Liver (tissue), 9 donors: ENCODE results near the gene PRDM10. TPM values are rescaled to one million over a fixed set of nuclear protein-coding genes. Genes with fewer than 3 reads are reported as not detected.

ENCODE experiments used
- DNase-seq: peaks from one replicate; pipeline ENCODE4 v3.0.0-alpha.2; 2017; ENCODE audit warnings: low spot score
- H3K27ac ChIP-seq, 2 donors: one replicate each; pipeline ENCODE4 v1.7.0; 2013; ENCODE audit warnings: inconsistent platforms in 2 of 2, low read length in 2 of 2, control low read depth in 1 of 2, low read depth in 1 of 2, mild to moderate bottlenecking in 1 of 2
- H3K27me3 ChIP-seq, 4 donors: one replicate each; pipeline versions ENCODE4 v1.6.1 to v1.7.0; 2013; ENCODE audit warnings: low read length in 3 of 4, inconsistent platforms in 1 of 4, mild to moderate bottlenecking in 1 of 4, moderate library complexity in 1 of 4; ENCODE audit not compliant: control insufficient read depth in 4 of 4, insufficient read depth in 4 of 4
- H3K36me3 ChIP-seq, 4 donors: one replicate each; pipeline versions ENCODE4 v1.6.1 to v1.7.0; 2013; ENCODE audit warnings: low read length in 3 of 4, mild to moderate bottlenecking in 3 of 4, low read depth in 1 of 4, moderate library complexity in 1 of 4; ENCODE audit not compliant: control insufficient read depth in 4 of 4, insufficient read depth in 3 of 4
- H3K4me1 ChIP-seq, 4 donors: one replicate each; pipeline versions ENCODE4 v1.6.1 to v1.7.0; 2013; ENCODE audit warnings: low read length in 3 of 4, mild to moderate bottlenecking in 3 of 4, moderate library complexity in 1 of 4; ENCODE audit not compliant: control insufficient read depth in 4 of 4, insufficient read depth in 4 of 4
- H3K4me3 ChIP-seq, 3 donors: one replicate each; pipeline versions ENCODE4 v1.6.1 to v1.7.0; 2013; ENCODE audit warnings: low read length in 3 of 3, control low read depth in 1 of 3, low read depth in 1 of 3, mild to moderate bottlenecking in 1 of 3
- H3K9ac ChIP-seq, 2 donors: one replicate each; pipeline ENCODE4 v1.7.0; 2013; ENCODE audit warnings: low read length in 2 of 2, mild to moderate bottlenecking in 2 of 2, moderate library complexity in 2 of 2, control low read depth in 1 of 2, low read depth in 1 of 2
- H3K9me3 ChIP-seq, 4 donors: one replicate each; pipeline versions ENCODE4 v1.6.1 to v1.7.0; 2013; ENCODE audit warnings: low read length in 3 of 4; ENCODE audit not compliant: control insufficient read depth in 4 of 4
- EGR1 ChIP-seq, 2 donors: IDR thresholded peaks; 2 replicates each; pipeline ENCODE4 v1.6.1; 2016 to 2018; ENCODE audit warnings: antibody characterized with exemption in 2 of 2, low read depth in 2 of 2
- FOXA1 ChIP-seq: IDR thresholded peaks from 2 replicates; pipeline ENCODE4 v1.6.1; 2016; ENCODE audit warnings: antibody characterized with exemption
- FOXA2 ChIP-seq: IDR thresholded peaks from 2 replicates; pipeline ENCODE4 v1.6.1; 2016; ENCODE audit warnings: antibody characterized with exemption
- GABPA ChIP-seq, 2 donors: IDR thresholded peaks in 1 of 2; conservative IDR thresholded peaks in 1 of 2; 2 replicates each; pipeline ENCODE4 v1.6.1; 2016; ENCODE audit warnings: antibody characterized with exemption in 2 of 2, mild to moderate bottlenecking in 1 of 2, moderate library complexity in 1 of 2
- HNF4A ChIP-seq, 2 donors: conservative IDR thresholded peaks; 2 replicates each; pipeline ENCODE4 v1.6.1; 2016; ENCODE audit warnings: antibody characterized with exemption in 2 of 2, mild to moderate bottlenecking in 2 of 2
- HNF4G ChIP-seq: IDR thresholded peaks from 2 replicates; pipeline ENCODE4 v1.6.1; 2016; ENCODE audit warnings: antibody characterized with exemption
- JUND ChIP-seq, 2 donors: IDR thresholded peaks; 2 replicates each; pipeline ENCODE4 v1.6.1; 2016; ENCODE audit warnings: antibody characterized with exemption in 2 of 2
- NR2F2 ChIP-seq: IDR thresholded peaks from 2 replicates; pipeline ENCODE4 v1.6.1; 2016; ENCODE audit warnings: antibody characterized with exemption
- SP1 ChIP-seq: IDR thresholded peaks from 2 replicates; pipeline ENCODE4 v1.6.1; 2018; ENCODE audit warnings: antibody characterized with exemption, mild to moderate bottlenecking
- TAF1 ChIP-seq: conservative IDR thresholded peaks from 2 replicates; pipeline ENCODE4 v1.6.1; 2016; ENCODE audit warnings: antibody characterized with exemption, mild to moderate bottlenecking
- YY1 ChIP-seq: IDR thresholded peaks from 2 replicates; pipeline ENCODE4 v1.6.1; 2016; ENCODE audit warnings: antibody characterized with exemption, mild to moderate bottlenecking
- WGBS: extraction: QIAGEN DNeasy Blood & Tissue Kit; methylation state at CpG from one replicate; pipeline ENCODE4 v1.1.7; 2013; 5-methylcytosine and 5-hydroxymethylcytosine counted together
- polyA plus RNA-seq, 2 donors: library from polyadenylated mRNA; stranded (reverse) in 1 of 2; unstranded in 1 of 2; fragments of 200-250 nt in 1 of 2; fragments of >200 nt in 1 of 2; fragmentation: Nextera tagmentation in 1 of 2; extraction: Ambion mirVana in 1 of 2; gene quantifications; one replicate each; pipeline versions ENCODE4 v1.2.1 to v1.2.3, GENCODE V29; 2013 to 2015
- total RNA-seq, 2 donors: library from RNA; depleted of rRNA; stranded (reverse); fragments of >200 nt; gene quantifications; one replicate each; pipeline ENCODE4 v1.2.3, GENCODE V29; 2014
- TF ChIP-seq, protein P1 (sequence below): fragments of 150-350 bp; IDR thresholded peaks from 2 replicates; pipeline ENCODE4 v1.5.1; 2017; ENCODE audit warnings: improper control_type of control experiment, low read depth, low read length; ENCODE audit not compliant: missing input control
- TF ChIP-seq, protein P2 (sequence below): IDR thresholded peaks from 2 replicates; pipeline ENCODE4 v1.6.1; 2016; ENCODE audit warnings: antibody characterized with exemption
- TF ChIP-seq, protein P3 (sequence below): IDR thresholded peaks from 2 replicates; pipeline ENCODE4 v1.6.1; 2016; ENCODE audit warnings: antibody characterized with exemption, mild to moderate bottlenecking
- donor health status: healthy.
- donor health status: healthy.
- donor health status: healthy.
- donor health status: healthy.
- donor health status: healthy.

The PRDM10 gene
- total and polyA plus RNA-seq, 4 donors, result 1.4 to 7.2 (median 3.9) TPM

DNA sequence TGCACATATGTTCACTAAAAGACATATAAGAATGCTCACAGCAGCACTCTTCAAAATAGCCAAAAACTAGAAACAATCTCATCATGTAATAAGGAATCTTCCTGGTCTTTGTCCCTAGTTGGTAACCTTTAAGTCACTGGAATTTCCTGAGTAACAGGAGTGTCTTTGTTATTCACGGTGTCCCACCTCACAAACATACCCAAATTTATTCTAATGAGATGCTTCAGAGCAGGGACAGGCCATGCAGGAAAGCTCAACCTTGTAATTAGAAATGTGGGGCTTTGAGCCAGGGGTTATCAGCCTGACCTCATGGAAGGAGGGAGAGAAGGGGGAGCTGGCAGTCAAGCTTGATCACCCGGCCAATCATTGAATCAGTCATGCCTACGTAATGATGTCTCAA, 66.9 kb downstream of the PRDM10 start (continued):
- TF ChIP-seq, protein P1, sequence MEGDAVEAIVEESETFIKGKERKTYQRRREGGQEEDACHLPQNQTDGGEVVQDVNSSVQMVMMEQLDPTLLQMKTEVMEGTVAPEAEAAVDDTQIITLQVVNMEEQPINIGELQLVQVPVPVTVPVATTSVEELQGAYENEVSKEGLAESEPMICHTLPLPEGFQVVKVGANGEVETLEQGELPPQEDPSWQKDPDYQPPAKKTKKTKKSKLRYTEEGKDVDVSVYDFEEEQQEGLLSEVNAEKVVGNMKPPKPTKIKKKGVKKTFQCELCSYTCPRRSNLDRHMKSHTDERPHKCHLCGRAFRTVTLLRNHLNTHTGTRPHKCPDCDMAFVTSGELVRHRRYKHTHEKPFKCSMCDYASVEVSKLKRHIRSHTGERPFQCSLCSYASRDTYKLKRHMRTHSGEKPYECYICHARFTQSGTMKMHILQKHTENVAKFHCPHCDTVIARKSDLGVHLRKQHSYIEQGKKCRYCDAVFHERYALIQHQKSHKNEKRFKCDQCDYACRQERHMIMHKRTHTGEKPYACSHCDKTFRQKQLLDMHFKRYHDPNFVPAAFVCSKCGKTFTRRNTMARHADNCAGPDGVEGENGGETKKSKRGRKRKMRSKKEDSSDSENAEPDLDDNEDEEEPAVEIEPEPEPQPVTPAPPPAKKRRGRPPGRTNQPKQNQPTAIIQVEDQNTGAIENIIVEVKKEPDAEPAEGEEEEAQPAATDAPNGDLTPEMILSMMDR, result no peak
- TF ChIP-seq TAF1 (no peak), NR2F2 (no peak), EGR1 (IDR thresholded peaks at IDR 0.05; ENCODE audit: low read depth in 2 of 2) (no peak), FOXA1 (no peak), FOXA2 (no peak)

DNA sequence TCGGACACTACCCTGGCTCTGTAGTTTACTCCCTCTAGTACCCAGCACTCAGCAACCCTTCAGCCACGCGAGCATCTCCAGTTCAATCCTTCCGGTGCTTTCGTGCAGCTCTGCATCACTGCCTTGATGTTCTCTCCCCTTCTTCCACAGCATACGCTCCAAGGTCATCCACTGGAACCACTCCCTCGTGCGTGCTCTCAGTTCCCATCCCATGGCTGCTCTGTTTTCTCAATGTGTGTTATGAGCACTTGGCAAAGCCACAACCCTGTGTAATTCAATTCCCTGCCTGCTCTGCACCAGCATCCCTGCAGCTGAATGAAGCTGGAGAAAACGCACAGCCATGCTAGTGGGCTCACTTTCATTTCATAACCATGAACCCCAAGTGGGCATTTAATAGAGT, 68.7 kb downstream of the PRDM10 start:
- H3K27me3 ChIP-seq, result no peaks in the 10 kb centered on the region
- DNase-seq, result no peak
- H3K9me3 ChIP-seq, result no peaks in the 10 kb centered on the region
- H3K9ac ChIP-seq, result no peak overlapping the region
- H3K36me3 ChIP-seq, result peaks cover 0 to 5% (median 4%) of the 10 kb centered on the region in 4 donors
- H3K27ac ChIP-seq, result no peak overlapping the region
- WGBS, result 97% methylated on average over 9 of the region's 9 CpGs
- H3K4me1 ChIP-seq, result no peaks in the 10 kb centered on the region
- H3K4me3 ChIP-seq, result no peak overlapping the region
- TF ChIP-seq FOXA2, result no peak
- TF ChIP-seq, protein P2, sequence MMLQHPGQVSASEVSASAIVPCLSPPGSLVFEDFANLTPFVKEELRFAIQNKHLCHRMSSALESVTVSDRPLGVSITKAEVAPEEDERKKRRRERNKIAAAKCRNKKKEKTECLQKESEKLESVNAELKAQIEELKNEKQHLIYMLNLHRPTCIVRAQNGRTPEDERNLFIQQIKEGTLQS, result no peak
- no peak for TF ChIP-seq HNF4G
- TF ChIP-seq YY1, result no peak
- TF ChIP-seq EGR1 (IDR thresholded peaks at IDR 0.05; ENCODE audit: low read depth in 2 of 2), result no peak
- TF ChIP-seq GABPA (IDR thresholded peaks at IDR 0.05 in 1 of 2, conservative IDR thresholded peaks at IDR 0.05 in 1 of 2), result no peak
- TF ChIP-seq HNF4A (conservative IDR thresholded peaks at IDR 0.05), result no peak
- TF ChIP-seq NR2F2, result no peak
- no peak for TF ChIP-seq SP1

DNA sequence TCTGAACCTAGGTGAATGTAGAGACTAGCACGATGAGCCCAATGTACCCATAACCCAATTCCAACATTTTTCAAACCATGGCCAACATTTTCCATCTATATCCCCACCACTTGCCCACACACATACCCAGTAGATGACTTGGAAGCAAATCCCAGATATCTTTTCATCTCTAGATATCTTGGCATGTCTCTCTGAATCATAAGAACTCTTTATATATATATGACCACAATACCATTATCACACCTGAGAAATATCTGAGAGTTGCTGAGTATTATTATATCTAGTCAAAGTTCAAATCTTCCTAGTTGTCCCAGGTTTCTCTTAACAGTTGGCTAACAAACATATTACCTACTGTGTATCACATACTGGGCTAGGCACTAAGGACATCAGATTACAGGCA, 69.4 kb downstream of the PRDM10 start:
- WGBS, result 99% methylated on average over 1 of the region's 1 CpG
- DNase-seq, result no peak
- Histone ChIP-seq H3K9me3 (no peaks in the 10 kb centered on the region), H3K9ac (no peak overlapping the region), H3K4me1 (no peaks in the 10 kb centered on the region), H3K36me3 (peaks cover 0 to 5% (median 4%) of the 10 kb centered on the region in 4 donors), H3K4me3 (no peak overlapping the region), H3K27me3 (no peaks in the 10 kb centered on the region), H3K27ac (no peak overlapping the region)
- TF ChIP-seq FOXA2, result no peak
- TF ChIP-seq GABPA (IDR thresholded peaks at IDR 0.05 in 1 of 2, conservative IDR thresholded peaks at IDR 0.05 in 1 of 2), result no peak
- TF ChIP-seq FOXA1, result no peak
- TF ChIP-seq, protein P2, result no peak
- no peak for TF ChIP-seq JUND (IDR thresholded peaks at IDR 0.05)
- TF ChIP-seq, protein P3, sequence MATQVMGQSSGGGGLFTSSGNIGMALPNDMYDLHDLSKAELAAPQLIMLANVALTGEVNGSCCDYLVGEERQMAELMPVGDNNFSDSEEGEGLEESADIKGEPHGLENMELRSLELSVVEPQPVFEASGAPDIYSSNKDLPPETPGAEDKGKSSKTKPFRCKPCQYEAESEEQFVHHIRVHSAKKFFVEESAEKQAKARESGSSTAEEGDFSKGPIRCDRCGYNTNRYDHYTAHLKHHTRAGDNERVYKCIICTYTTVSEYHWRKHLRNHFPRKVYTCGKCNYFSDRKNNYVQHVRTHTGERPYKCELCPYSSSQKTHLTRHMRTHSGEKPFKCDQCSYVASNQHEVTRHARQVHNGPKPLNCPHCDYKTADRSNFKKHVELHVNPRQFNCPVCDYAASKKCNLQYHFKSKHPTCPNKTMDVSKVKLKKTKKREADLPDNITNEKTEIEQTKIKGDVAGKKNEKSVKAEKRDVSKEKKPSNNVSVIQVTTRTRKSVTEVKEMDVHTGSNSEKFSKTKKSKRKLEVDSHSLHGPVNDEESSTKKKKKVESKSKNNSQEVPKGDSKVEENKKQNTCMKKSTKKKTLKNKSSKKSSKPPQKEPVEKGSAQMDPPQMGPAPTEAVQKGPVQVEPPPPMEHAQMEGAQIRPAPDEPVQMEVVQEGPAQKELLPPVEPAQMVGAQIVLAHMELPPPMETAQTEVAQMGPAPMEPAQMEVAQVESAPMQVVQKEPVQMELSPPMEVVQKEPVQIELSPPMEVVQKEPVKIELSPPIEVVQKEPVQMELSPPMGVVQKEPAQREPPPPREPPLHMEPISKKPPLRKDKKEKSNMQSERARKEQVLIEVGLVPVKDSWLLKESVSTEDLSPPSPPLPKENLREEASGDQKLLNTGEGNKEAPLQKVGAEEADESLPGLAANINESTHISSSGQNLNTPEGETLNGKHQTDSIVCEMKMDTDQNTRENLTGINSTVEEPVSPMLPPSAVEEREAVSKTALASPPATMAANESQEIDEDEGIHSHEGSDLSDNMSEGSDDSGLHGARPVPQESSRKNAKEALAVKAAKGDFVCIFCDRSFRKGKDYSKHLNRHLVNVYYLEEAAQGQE, result no peak
- no peak for TF ChIP-seq TAF1
- no peak for TF ChIP-seq SP1
- no peak for TF ChIP-seq NR2F2
- no peak for TF ChIP-seq YY1
